Astrocyte (in vitro differentiated cells and primary cell): ENCODE measurements around the gene SLC5A12. TPM values are rescaled to one million over a fixed set of nuclear protein-coding genes. Genes with fewer than 3 reads are reported as not detected.

Experiments used
- DNase-seq: peaks from one replicate; pipeline ENCODE4 v3.0.0-alpha.2; 2010; ENCODE audit warnings: low read depth
- FAIRE-seq: peaks from 2 replicates; lab custom pipeline; 2011; peaks lifted over from hg19 to GRCh38; lab: Jason Lieb, UNC
- H2AFZ ChIP-seq: 2 replicates; pipeline ENCODE4 v1.6.0; 2012; ENCODE audit warnings: low read depth, low read length, inconsistent platforms
- H3K27ac ChIP-seq: 2 replicates; pipeline ENCODE4 v1.5.1; 2011; ENCODE audit warnings: low read depth, low read length, inconsistent platforms
- H3K27me3 ChIP-seq: 2 replicates; pipeline ENCODE4 v1.6.0; 2011; ENCODE audit warnings: low read length, inconsistent platforms; ENCODE audit not compliant: insufficient read depth
- H3K36me3 ChIP-seq: 2 replicates; pipeline ENCODE4 v1.5.1; 2011; ENCODE audit warnings: low read length, inconsistent platforms; ENCODE audit not compliant: insufficient read depth
- H3K4me1 ChIP-seq: 2 replicates; pipeline ENCODE4 v1.5.1; 2011; ENCODE audit warnings: low read length, inconsistent platforms; ENCODE audit not compliant: insufficient read depth
- H3K4me2 ChIP-seq: 2 replicates; pipeline ENCODE4 v1.6.0; 2012; ENCODE audit warnings: low read length, inconsistent platforms
- H3K4me3 ChIP-seq: 2 replicates; pipeline ENCODE4 v1.5.1; 2011; ENCODE audit warnings: low read depth, mild to moderate bottlenecking, low read length, inconsistent platforms; ENCODE audit not compliant: insufficient read depth
- H3K79me2 ChIP-seq: 2 replicates; pipeline ENCODE4 v1.6.0; 2012; ENCODE audit warnings: mild to moderate bottlenecking, low read length, inconsistent platforms; ENCODE audit not compliant: insufficient read depth
- H3K9ac ChIP-seq: 2 replicates; pipeline ENCODE4 v1.6.0; 2012; ENCODE audit warnings: mild to moderate bottlenecking, low read length, inconsistent platforms
- H3K9me3 ChIP-seq: 2 replicates; pipeline ENCODE4 v1.5.1; 2012; ENCODE audit warnings: low read depth, mild to moderate bottlenecking, low read length, inconsistent platforms; ENCODE audit not compliant: insufficient read depth
- H4K20me1 ChIP-seq: 2 replicates; pipeline ENCODE4 v1.6.0; 2012; ENCODE audit warnings: low read length, inconsistent platforms; ENCODE audit not compliant: insufficient read depth
- H3K27ac Mint-ChIP-seq: one replicate; pipeline ENCODE4 v1.8.0; 2021; ENCODE audit warnings: mild to moderate bottlenecking, mixed read lengths; ENCODE audit not compliant: unreplicated experiment
- H3K27me3 Mint-ChIP-seq: one replicate; pipeline ENCODE4 v1.8.0; 2021; ENCODE audit warnings: low read depth, mixed read lengths; ENCODE audit not compliant: unreplicated experiment
- H3K36me3 Mint-ChIP-seq: one replicate; pipeline ENCODE4 v1.8.0; 2021; ENCODE audit warnings: low read depth, mixed read lengths; ENCODE audit not compliant: unreplicated experiment
- H3K4me1 Mint-ChIP-seq: one replicate; pipeline ENCODE4 v1.8.0; 2021; ENCODE audit warnings: low read depth, mixed read lengths; ENCODE audit not compliant: unreplicated experiment
- H3K4me3 Mint-ChIP-seq: one replicate; pipeline ENCODE4 v1.8.0; 2021; ENCODE audit warnings: mild to moderate bottlenecking, moderate library complexity, mixed read lengths; ENCODE audit not compliant: unreplicated experiment
- H3K9me3 Mint-ChIP-seq: one replicate; pipeline ENCODE4 v1.8.0; 2021; ENCODE audit warnings: mild to moderate bottlenecking, mixed read lengths; ENCODE audit not compliant: unreplicated experiment
- EZH2 ChIP-seq: IDR thresholded peaks from 2 replicates; pipeline ENCODE4 v1.6.1; 2012; ENCODE audit warnings: mild to moderate bottlenecking, low read length, inconsistent platforms; ENCODE audit not compliant: insufficient read depth
- total RNA-seq: library from RNA; stranded (reverse); gene quantifications from 2 replicates; pipeline ENCODE4 v1.2.1, GENCODE V29; 2021
- TF ChIP-seq, protein P1 (sequence below): IDR thresholded peaks from 2 replicates; pipeline ENCODE4 v1.5.1; 2011; ENCODE audit warnings: low read depth, mild to moderate bottlenecking, inconsistent platforms, low read length, moderate library complexity; ENCODE audit not compliant: insufficient read depth

The SLC5A12 gene
- total RNA-seq, 1 donor from 2014 or later, result 0.14 TPM

DNA sequence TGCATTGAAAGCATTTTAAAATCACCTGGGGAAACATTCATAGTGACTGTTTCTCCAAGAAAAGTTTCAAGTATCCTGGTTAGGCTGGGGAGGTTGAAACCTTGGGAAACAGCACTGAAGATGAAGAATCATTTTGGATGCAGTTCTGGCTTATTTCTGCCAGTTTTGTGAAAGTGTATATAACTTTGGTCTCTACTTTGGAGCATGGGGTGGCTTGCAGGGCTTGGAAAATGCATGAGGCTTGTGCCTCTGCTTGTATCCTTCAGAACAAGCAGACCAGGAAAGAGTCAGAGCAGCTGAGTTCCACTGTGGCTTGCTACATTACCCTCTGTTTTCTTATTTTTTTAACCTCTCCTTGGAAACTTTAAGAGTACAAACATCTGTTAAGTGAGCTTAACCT is 19.5 kb downstream of the SLC5A12 start:
- H3K36me3 ChIP-seq, result no peaks in the 10 kb centered on the region
- H3K36me3 Mint-ChIP-seq, result no peaks in the 10 kb centered on the region

GRCh38 chr11:26700574-26701235 is 21.2 kb downstream of the SLC5A12 start:
- H3K27me3 ChIP-seq, result no peaks in the 10 kb centered on the region
- H3K27me3 Mint-ChIP-seq, result no peaks in the 10 kb centered on the region
- no peaks in the 10 kb centered on the region for H3K9me3 Mint-ChIP-seq
- H3K4me2 ChIP-seq, result no peak overlapping the region
- no peak overlapping the region for H3K27ac Mint-ChIP-seq
- H3K4me1 ChIP-seq, result no peaks in the 10 kb centered on the region
- H3K4me3 ChIP-seq, result no peak overlapping the region
- FAIRE-seq (no peak), DNase-seq (no peak)
- no peak overlapping the region for H3K9ac ChIP-seq
- H4K20me1 ChIP-seq, result no peaks in the 10 kb centered on the region
- H3K9me3 ChIP-seq, result no peaks in the 10 kb centered on the region
- H3K4me3 Mint-ChIP-seq, result no peak overlapping the region
- TF ChIP-seq EZH2, result no peak
- TF ChIP-seq, protein P1, sequence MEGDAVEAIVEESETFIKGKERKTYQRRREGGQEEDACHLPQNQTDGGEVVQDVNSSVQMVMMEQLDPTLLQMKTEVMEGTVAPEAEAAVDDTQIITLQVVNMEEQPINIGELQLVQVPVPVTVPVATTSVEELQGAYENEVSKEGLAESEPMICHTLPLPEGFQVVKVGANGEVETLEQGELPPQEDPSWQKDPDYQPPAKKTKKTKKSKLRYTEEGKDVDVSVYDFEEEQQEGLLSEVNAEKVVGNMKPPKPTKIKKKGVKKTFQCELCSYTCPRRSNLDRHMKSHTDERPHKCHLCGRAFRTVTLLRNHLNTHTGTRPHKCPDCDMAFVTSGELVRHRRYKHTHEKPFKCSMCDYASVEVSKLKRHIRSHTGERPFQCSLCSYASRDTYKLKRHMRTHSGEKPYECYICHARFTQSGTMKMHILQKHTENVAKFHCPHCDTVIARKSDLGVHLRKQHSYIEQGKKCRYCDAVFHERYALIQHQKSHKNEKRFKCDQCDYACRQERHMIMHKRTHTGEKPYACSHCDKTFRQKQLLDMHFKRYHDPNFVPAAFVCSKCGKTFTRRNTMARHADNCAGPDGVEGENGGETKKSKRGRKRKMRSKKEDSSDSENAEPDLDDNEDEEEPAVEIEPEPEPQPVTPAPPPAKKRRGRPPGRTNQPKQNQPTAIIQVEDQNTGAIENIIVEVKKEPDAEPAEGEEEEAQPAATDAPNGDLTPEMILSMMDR, result no peak
- H3K27ac ChIP-seq, result no peak overlapping the region
- no peaks in the 10 kb centered on the region for H3K36me3 Mint-ChIP-seq
- H3K4me1 Mint-ChIP-seq, result peaks cover 1% of the 10 kb centered on the region
- H3K79me2 ChIP-seq, result no peaks in the 10 kb centered on the region
- H2AFZ ChIP-seq, result no peak overlapping the region
- H3K36me3 ChIP-seq, result no peaks in the 10 kb centered on the region

More for the DNA sequence above, 19.5 kb downstream of the SLC5A12 start:
- no peak overlapping the region for H3K9ac ChIP-seq
- H3K27ac Mint-ChIP-seq, result no peak overlapping the region
- no peaks in the 10 kb centered on the region for H4K20me1 ChIP-seq
- no peaks in the 10 kb centered on the region for H3K4me1 ChIP-seq
- FAIRE-seq, result no peak
- H3K4me1 Mint-ChIP-seq, result peaks cover 1% of the 10 kb centered on the region
- no peaks in the 10 kb centered on the region for H3K27me3 Mint-ChIP-seq
- no peaks in the 10 kb centered on the region for H3K27me3 ChIP-seq
- H3K4me3 Mint-ChIP-seq, result no peak overlapping the region
- no peaks in the 10 kb centered on the region for H3K79me2 ChIP-seq
- no peaks in the 10 kb centered on the region for H3K9me3 ChIP-seq
- no peak overlapping the region for H3K4me3 ChIP-seq
- no peak overlapping the region for H3K4me2 ChIP-seq
- no peaks in the 10 kb centered on the region for H3K9me3 Mint-ChIP-seq
- H3K27ac ChIP-seq, result no peak overlapping the region
- TF ChIP-seq, protein P1, result no peak
- TF ChIP-seq EZH2, result no peak
- DNase-seq, result no peak
- H2AFZ ChIP-seq, result no peak overlapping the region

GRCh38 chr11:26698224-26698623 is 23.6 kb downstream of the SLC5A12 start:
- no peak overlapping the region for H2AFZ ChIP-seq
- H3K4me3 ChIP-seq, result no peak overlapping the region
- H3K27ac ChIP-seq, result no peak overlapping the region
- no peaks in the 10 kb centered on the region for H3K27me3 ChIP-seq
- no peaks in the 10 kb centered on the region for H4K20me1 ChIP-seq
- H3K27me3 Mint-ChIP-seq, result no peaks in the 10 kb centered on the region
- DNase-seq, result no peak
- H3K4me1 Mint-ChIP-seq, result no peaks in the 10 kb centered on the region
- H3K4me2 ChIP-seq, result no peak overlapping the region
- H3K36me3 ChIP-seq, result no peaks in the 10 kb centered on the region
- H3K36me3 Mint-ChIP-seq, result no peaks in the 10 kb centered on the region
- H3K9me3 ChIP-seq, result no peaks in the 10 kb centered on the region
- H3K79me2 ChIP-seq, result no peaks in the 10 kb centered on the region
- FAIRE-seq, result no peak
- TF ChIP-seq, protein P1, result no peak
- TF ChIP-seq EZH2, result no peak
- H3K9me3 Mint-ChIP-seq, result no peaks in the 10 kb centered on the region
- H3K4me1 ChIP-seq, result no peaks in the 10 kb centered on the region
- no peak overlapping the region for H3K27ac Mint-ChIP-seq
- no peak overlapping the region for H3K4me3 Mint-ChIP-seq
- H3K9ac ChIP-seq, result no peak overlapping the region
